HG03045 (cell line): Measurements from ENCODE around the gene ACOT11.
"Not testable (repeated sequence)": the region's sequence is repeated elsewhere in the genome, so short reads cannot be mapped to it uniquely, and the experiment has no call there.

Source experiments
- ATAC-seq: cut with Tn5 transposase; IDR thresholded peaks from one replicate; pipeline ENCODE4 v1.9.1; 2021; ENCODE audit warnings: mild to moderate bottlenecking, moderate library complexity; ENCODE audit not compliant: unreplicated experiment

Gene ACOT11

DNA sequence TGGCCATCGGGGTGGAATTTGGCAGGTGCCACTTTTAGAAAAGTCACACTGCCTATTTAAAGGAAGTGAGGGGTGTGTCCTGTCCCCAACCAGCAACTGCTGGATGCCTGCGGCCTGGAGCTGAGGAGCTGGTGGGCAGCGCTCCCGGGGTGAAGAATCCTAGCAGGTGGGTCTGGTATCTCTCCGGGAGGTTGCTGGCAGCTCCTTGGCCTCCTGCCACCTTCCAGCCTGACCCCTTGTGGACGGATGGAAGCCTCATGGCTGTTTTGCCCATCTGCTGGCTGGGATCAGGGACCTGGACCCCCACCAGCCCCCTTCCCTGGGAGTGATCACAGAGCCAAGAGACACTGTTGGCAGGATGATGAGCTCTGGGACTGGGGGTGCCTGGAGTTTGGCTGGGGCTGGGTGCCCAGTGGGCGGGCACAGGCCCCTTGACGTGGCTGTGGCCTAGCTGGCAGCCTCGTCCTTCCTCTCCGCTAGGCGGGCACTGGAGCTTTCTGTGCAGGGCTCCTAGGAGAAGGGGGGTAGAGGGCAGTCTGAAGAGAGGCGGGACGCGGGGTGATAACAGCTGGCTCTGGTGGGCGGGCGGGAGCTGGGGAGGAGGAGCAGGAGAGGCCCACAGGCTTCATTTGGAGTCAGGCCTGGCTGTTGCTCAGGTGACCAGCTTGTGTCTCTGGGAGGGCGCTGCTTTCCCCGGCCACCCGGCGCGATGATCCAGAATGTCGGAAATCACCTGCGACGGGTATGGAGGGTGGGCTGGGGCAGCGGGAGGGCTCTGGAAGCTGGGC, at the start of gene ACOT11:
ACOT11 (plus strand) TSS at position 628 of the 788 bp plus-strand sequence; CDS start at position 710, 82 bp downstream.
- no peak for ATAC-seq

DNA sequence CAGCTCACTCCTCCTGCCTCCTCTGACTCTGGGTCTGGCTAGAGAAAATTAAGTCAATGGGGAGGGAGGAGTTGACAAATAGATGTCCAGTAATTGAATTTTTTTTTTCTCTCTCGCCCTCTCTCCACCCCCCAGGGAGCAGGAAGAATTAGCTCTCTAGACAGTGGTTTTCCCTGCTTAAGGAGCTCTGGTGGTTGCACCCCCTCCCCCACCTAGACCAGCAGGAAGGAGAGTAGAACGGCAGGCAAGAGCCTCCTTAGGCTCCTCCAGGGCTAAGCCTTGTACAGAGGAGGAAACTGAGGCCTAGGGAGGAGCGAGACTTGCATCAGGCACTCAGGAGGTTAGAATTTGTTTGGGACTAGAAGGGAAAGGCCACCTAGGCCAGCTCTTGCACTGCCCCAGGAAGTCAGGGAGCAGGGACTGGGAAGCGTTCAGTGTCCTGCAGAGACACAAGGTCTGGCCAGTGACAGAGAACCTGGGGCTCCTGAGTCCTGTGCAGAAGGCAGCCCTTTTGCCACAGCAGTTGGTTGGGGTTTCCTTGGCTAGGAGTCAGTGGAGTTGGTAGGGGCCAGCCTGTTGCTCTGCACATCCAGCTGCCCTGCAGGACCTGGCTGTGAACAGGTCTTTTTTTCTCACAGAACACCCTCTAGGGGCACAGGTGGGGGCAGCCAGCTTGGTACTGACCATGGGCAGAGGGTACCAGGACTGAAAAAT, 49.5 kb upstream of the ACOT11 start:
- no peak for ATAC-seq

DNA sequence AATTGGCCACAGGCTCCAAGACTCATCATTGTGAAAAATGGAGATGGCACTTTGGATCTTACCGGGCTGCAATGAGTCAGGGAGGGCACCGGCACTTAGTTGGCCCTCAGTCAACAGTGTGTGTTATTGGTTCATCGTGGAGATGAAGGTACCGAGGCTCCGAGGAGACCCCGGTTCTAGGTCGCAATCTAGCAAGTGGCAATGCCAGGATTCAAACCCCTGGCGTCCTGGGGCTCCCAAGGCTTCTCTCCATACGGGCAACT, 49.0 kb upstream of the ACOT11 start:
- ATAC-seq: no peak

DNA sequence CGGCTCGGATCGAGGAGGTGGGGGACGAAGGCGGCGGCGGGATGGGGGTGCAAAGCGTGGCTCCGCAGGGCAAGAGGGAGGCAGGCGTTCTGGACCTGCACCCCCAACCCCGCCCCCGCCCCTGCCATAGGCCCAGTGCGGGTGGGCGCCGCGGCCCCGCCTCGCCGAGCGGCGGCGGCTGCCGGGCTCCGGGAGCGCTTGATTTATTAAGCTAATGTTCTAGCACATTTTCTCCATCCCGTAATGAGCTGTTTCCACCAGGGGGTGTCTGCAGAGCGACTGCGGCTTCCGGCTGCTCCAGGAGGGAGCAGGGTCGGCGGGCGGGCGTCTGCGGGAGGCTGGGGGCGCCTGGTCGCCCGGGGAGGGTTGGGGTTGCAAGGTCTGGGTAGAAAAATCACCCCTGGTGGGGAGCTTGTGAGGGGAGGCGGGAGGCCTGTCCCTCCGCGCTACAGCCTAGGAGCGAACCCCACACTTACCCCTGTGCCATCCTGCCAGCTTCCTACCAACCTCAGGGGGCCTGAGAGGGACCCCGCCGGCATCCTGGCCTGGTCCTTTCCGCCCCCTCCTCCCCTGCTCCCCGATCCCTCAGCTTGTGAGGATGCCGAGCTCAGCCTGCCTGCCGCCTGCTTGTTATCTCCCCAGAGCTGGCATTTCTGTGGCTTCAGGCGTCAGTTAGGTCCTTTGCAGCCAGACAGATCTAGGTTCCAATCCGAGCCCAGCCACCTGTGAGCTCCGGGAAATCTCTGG, 48.5 kb upstream of the ACOT11 start:
- no peak for ATAC-seq

DNA sequence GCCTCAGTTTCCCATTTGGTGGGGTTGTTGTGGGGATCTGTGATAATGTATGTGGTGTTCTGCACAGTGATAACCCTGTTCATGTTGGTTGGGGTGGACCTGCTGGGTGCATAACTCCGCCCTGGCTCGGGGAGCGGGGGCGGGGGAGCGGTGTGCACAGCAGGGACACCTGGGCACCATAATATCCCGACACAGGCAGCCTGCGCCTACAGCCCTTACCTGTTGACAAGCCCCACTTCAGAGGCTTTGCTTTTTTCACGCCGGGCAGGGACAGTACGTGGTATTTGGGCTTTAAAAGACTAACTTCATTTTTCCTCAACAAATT, 48.0 kb upstream of the ACOT11 start:
- no peak for ATAC-seq

DNA sequence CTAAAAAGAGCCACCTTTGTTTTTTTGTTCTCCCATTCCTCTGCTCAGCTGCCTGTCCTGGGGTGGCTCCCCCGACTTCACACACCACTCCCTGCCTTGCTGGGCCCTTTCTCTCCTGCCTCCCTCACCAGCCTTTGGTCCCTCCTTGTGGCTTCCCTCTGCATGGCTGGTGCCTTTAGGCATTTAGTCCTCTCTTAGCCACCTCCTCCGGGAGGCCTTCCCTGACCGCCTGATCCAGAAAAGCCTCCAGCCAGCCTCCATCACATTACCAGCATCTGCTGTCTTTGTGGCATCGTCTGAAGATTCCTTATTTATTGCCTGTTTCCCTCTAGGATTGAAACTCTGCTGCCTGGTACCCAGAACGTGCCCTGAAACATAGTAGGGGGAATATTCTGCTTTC, 46.2 kb upstream of the ACOT11 start:
- ATAC-seq: no peak

DNA sequence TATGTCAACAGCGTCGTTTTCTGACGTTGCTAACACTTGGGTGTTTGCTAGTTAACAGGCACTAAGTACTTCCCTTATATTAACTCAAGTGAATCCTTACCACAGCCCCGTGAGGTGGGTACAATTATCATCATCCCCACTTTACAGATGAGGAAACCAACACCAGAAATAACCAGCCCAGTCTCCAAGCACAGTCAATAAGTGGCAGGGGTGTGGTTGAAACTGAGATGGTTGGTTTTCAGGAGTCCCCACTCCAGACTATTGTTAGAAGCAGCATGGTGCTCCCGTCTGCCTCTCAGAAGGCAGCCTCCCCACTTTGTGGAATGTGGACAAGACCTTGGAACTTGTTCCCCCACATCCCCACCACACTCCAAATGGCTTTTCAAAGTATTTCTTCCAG, 45.7 kb upstream of the ACOT11 start:
- ATAC-seq: no peak

DNA sequence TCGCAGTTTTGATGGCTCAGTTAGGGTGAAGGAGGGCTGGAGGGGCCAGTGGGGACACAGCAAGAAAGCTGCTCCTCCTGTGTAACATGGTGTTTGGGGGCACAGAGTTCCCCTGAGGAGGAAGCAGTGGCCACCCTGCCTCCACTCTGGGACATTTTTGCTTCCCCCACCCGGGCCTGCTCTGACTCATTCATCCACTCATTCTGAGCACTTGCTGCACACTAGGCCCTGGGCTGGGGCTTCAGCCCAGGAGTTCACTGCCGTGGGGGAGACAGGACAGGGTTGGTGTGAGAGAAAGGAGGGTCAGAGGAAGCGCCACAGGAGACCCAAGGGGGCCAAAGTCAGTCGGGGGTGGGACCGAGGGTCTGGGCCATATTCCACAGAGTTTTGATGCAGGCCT, 41.4 kb upstream of the ACOT11 start:
- no peak for ATAC-seq

DNA sequence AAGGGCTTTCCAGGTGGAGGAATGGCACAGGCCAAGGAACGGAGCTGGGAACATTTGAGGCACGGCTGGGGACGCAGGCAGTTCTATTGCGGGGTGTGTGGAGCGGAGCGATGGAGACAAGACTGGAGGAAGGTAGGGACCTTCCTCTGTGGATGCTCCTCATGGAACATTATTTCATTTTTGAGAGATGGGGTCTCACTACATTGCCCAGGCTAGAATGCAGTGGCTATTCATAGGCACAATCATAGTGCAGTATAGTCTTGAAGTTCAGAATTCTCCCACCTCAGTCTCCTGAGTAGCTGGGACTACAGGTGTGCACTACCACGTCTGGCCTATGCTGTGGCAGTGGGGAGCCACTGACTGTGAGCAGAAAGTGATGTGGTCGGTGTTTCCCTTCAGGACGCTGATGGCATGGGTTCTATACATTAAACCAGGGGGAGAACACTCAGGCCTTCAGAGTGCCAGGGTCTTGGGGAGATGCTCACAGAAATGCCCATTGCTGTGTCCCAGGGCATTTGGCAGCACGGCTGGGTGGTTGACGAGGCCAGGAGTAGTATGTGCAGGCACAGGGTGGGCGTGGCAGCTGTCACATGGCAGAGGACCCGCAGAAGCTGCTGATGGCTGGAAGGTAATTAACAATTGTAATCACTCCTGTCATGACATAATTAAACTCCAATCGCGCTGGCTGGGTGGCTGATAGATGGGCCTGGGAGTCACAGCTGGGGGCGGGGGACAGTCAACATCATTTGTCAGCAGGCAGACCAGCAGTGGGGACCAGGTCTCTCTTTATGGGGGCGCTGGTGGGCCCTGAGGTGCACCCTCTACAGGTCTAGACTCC, 40.8 kb upstream of the ACOT11 start:
- no peak for ATAC-seq

DNA sequence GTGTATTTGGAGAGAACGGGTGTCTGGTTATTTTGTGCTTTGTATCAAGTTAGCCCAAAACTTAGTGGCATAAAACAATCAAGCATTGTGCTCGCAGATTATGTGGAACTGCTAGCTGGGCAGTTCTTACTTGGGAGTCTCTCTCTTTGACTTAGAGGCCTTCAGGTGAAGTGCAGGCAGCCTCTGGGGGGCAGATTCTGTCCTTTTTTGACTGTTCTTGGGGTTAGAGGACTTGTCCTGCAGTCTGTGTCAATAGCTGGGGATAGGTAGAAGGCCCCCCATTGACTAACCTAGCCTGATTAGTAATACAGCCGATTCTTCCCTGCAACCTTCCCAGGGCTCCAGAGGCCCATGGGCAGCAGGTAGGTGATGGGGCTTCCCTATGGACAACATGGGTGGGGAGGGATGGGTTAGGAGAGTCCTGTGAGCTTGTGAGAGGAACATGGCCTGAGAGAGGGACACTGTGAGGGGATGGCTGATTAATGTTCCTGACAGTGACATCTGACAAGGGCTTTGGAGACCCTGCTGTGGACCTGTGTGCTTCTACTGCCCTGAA, 37.2 kb upstream of the ACOT11 start:
- no peak for ATAC-seq

DNA sequence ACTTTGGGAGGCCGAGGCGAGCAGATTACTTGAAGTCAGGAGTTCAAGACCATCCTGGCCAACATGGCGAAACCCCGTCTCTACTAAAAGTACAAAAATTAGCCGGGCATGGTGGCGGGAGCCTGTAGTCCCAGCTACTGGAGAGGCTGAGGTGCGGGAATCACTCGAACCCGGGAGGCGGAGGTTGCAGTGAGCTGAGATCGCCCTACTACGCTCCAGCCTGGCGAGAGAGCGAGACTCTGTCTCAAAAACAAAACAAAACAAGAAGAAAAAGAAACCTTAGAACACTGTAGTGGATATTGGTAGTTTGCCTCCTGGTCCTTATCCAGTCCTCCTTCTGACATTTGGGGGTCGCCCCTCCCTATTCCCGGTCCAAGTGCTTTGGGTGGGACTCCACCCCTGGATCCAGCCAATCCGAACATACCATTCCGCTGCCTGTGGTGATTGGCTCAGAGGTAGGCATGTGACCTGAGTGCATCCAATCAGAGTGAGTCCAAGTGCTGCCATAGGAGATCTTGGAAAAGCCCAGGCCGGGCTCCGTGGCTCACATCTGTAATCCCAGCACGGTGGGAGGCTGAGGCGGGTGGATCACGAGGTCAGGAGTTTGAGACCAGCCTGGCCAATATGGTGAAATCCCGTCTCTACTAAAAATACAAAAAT, 34.0 kb upstream of the ACOT11 start:
- ATAC-seq: not testable (repeated sequence)

DNA sequence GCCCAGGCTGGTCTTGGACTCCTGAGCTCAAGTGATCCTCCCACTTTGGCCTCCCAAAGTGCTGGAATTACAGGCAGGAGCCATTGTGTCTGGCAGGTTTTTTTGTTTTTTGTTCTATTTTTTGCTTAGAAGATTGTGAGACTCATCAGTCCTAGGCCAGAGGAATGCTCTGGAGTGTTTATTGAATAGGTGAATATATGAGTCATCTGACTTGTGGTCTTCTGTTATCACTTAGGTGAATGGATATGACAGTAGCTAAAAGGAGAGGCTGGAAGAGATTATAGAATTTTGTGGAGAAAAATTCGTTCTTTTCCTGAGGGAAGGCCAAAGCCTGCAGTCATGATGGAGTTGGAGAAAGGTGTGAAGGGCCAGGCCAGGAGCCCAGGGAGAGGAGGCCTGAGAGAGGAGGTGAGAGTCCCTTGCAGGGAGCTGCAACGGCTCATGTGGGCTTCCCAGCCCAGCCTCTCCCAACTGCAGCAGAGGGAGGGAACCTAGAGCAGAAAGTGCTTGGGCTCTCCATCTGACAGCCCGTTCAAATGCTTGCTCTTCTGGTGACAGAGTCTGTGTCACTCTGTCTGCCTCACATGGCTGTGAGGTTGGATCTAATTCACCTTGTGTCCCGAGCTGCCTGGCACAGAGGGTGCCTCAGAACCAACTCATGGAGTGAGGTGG, 31.6 kb upstream of the ACOT11 start:
- no peak for ATAC-seq

DNA sequence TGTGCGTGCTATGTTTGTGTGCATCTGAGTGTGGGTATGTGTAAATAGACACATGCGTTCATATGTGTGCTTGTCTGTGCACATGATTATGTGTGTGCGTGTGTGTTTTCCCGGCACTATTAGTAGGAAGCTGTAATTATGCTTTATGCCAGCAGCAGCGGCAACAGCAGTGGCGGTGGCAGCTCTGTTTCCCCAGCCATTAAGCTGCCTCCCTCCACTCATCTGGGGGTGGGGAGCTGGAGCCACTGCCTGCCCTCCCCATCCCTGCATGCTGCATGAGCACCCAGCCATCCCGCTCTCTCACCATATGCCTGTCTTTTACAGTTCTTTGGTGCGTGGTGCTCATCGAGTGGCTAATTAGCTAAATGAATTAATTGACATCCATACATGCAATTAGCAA, 30.5 kb upstream of the ACOT11 start:
- no peak for ATAC-seq

DNA sequence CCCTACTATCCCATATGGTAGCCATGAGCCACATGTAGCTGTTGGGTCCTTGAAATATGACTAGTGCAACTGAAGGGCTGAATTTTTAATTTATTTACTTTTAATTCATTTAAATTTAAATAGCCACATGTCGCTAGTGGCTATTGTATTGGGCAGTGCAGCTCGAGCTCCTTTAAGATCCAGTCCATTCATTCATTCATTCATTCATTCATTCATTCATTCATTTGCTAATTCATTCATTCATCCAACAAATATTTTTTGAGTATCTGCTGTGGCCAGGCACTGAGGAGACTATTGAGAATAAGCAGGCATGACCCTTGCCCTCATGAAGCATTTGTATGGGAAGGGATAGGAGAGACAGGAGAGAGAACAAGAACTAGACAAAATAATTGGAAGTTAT, 29.5 kb upstream of the ACOT11 start:
- ATAC-seq: no peak

DNA sequence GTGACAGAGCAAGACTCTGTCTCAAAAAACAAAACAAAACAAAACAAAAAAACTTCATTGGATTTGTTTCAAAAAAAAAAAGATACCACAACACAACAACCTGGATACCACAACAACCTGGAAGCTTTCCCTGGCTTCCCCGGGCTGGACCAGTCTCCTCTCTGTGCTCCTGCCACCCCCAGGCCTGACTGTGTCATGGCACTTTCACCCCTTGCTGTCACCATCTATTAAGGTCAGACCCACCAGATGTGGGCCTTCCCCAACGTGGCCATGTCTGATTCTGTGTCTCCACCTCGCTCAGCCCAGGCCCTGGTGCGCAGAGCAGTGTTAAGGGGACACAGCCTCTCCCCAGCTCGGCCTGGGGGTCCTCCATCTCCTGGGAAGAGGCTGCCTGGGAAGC, 28.3 kb upstream of the ACOT11 start:
- ATAC-seq: no peak

DNA sequence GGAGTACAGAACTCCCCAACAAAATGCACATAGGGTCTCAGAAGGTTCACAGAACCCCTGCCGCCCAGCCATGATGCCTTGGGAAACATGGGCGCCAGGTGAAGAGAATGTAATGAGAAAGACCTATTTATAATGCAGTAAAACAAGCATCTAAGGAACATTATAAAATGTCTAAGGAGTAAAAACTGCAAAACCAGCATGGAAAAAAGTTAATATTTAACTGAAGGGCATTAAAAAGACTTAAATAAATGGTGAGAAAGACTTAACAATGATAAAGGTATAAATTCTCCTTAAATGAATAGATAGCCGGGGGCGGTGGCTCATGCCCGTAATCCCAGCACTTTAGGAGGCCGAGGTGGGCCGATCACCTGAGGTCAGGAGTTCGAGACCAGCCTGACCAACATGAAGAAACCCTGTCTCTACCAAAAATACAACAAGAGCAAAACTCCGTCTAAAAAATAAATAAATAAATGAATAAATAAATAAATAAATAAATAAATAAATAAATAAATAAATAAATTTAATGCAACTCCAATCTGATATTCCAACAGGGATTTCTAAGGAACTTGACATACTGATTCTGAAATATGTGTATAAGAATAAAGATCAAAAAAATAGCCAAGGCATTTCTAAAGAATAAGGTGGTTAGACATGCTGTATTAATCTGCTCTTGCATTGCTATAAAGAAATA, 27.3 kb upstream of the ACOT11 start:
- no peak for ATAC-seq

DNA sequence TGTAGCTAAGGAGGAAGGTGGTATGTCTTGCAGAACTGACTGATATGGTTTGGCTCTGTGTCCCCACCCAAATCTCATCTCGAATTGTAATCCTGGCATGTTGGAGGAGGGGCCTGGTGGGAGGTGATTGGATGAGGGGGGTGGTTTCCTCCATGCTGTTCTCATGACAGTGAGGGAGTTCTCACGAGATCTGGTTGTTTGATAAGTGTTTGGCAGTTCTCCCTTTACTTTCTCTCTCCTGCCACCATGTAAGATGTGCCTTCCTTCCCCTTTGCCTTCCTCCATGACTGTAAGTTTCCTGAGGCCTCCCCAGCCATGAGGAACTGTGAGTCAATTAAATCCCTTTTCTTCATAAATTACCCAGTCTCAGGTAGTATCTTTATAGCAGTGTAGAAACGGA, 21.5 kb upstream of the ACOT11 start:
- ATAC-seq: not testable (repeated sequence)

DNA sequence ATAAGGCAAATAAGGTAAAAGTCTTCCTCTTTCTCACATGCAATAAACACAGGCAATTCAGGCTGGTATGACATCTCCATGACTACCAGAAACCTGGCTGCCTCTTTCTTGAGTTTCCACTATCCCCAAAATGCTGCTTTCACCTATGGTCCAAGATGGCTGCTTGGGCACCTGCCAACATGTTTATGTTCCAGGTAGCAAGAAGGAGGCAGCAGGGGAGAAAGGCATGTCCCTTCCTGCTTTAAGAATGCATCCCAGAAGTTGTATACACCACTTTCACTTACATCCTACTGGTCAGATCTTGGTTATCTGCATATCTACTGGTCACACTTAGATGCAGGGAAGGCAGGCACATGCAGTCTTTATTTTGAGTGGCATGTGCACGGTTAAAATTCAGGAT, 19.4 kb upstream of the ACOT11 start:
- no peak for ATAC-seq

DNA sequence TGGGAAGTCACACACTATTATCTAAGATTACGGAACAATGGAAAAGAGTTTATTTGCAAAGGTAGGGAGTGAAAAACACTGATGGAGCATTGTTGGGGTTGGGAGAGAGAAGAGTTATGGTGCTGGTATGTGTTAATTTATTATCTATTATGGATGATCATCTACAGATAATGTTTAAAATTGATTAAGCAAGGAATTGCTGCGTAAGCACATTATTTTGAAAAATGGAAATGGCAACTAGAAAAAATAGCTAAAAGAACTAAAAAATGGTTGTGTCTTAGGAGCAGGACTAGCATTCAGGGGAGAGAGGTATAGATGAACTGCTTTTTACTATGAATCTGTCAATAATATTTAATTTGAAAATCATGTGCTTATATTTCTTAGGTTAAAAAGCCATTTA, 16.0 kb upstream of the ACOT11 start:
- no peak for ATAC-seq
